PC-3 (cell line): Measurements from ENCODE around the gene DIAPH3. TPM values are rescaled to one million over a fixed set of nuclear protein-coding genes. Genes with fewer than 3 reads are reported as not detected.

Experiments
- ATAC-seq: fragments of 200-7000 bp; cut with Tn5 transposase; 2 replicates; pipeline ENCODE4 v1.9.1; 2020; ENCODE audit warnings: mild to moderate bottlenecking, moderate library complexity
- BruUV-seq: library from RNA; stranded (reverse); fragments of 400-500 nt; replicated peaks from 2 replicates; lab custom pipeline; 2021; lab: Mats Ljungman, UMichigan
- CTCF ChIA-PET: fragments of 300-600 bp; sonication (Branson Sonifier 250); formaldehyde crosslinking; loops from one replicate; lab custom pipeline; 2022; ENCODE audit warnings: antibody characterized with exemption; lab: Charles Lee
- POLR2A ChIA-PET: fragments of 300-600 bp; sonication (Branson Sonifier 250); formaldehyde crosslinking; loops from one replicate; lab custom pipeline; 2022; ENCODE audit warnings: antibody characterized with exemption; ENCODE audit not compliant: unreplicated experiment; lab: Charles Lee
- DNase-seq: peaks from one replicate; pipeline ENCODE4 v3.0.0-alpha.2; 2015
- H2AFZ ChIP-seq: fragments of 300-600 bp; sonication (generic); 2 replicates; pipeline ENCODE4 v1.6.0; 2016; ENCODE audit warnings: antibody characterized with exemption, low read length
- H3F3A ChIP-seq: fragments of 300-600 bp; sonication (generic); one replicate; pipeline ENCODE4 v1.6.0; 2017; ENCODE audit warnings: antibody characterized with exemption, low read length, control low read depth, mild to moderate bottlenecking; ENCODE audit not compliant: unreplicated experiment
- H3K27ac ChIP-seq: fragments of 300-600 bp; sonication (generic); 2 replicates; pipeline ENCODE4 v1.5.1; 2016; ENCODE audit warnings: mild to moderate bottlenecking, low read length
- H3K27me3 ChIP-seq: fragments of 300-600 bp; sonication (generic); 2 replicates; pipeline ENCODE4 v1.6.1; 2016; ENCODE audit warnings: low read length, mixed read lengths
- H3K36me3 ChIP-seq: fragments of 300-600 bp; sonication (generic); 2 replicates; pipeline ENCODE4 v1.6.1; 2016; ENCODE audit warnings: low read depth, mixed run types, low read length, mixed read lengths
- H3K4me1 ChIP-seq: fragments of 300-600 bp; sonication (generic); 2 replicates; pipeline ENCODE4 v1.5.1; 2016; ENCODE audit warnings: low read length; ENCODE audit not compliant: insufficient read depth
- H3K4me2 ChIP-seq: fragments of 300-600 bp; sonication (generic); 2 replicates; pipeline ENCODE4 v1.6.0; 2016; ENCODE audit warnings: low read length
- H3K4me3 ChIP-seq: fragments of 300-600 bp; sonication (generic); 2 replicates; pipeline ENCODE4 v1.5.1; 2016; ENCODE audit warnings: mild to moderate bottlenecking, low read length, mixed read lengths
- H3K79me2 ChIP-seq: fragments of 300-600 bp; sonication (generic); 2 replicates; pipeline ENCODE4 v1.6.1; 2017; ENCODE audit warnings: low read length, mixed read lengths
- H3K9ac ChIP-seq: fragments of 300-600 bp; sonication (generic); 2 replicates; pipeline ENCODE4 v1.6.0; 2016; ENCODE audit warnings: mild to moderate bottlenecking, low read length
- H3K9me2 ChIP-seq: fragments of 300-600 bp; sonication (generic); replicated peaks from 2 replicates; pipeline ENCODE4 v1.6.1; 2016; ENCODE audit warnings: mixed run types, low read length, mixed read lengths
- H3K9me3 ChIP-seq: fragments of 300-600 bp; sonication (generic); 2 replicates; pipeline ENCODE4 v1.6.1; 2016; ENCODE audit warnings: low read length, mixed read lengths
- H4K20me1 ChIP-seq: fragments of 300-600 bp; sonication (generic); 2 replicates; pipeline ENCODE4 v1.6.1; 2016; ENCODE audit warnings: low read length, mixed read lengths
- EZH2 ChIP-seq: fragments of 300-600 bp; sonication (generic); IDR thresholded peaks from one replicate; pipeline ENCODE4 v1.6.1; 2017; ENCODE audit warnings: antibody characterized with exemption, mild to moderate bottlenecking, low read length; ENCODE audit not compliant: unreplicated experiment
- EZH2phosphoT487 ChIP-seq: fragments of 300-600 bp; sonication (generic); IDR thresholded peaks from 2 replicates; pipeline ENCODE4 v1.6.1; 2018; ENCODE audit warnings: mild to moderate bottlenecking, antibody characterized with exemption, low read length, borderline replicate concordance
- intact Hi-C: fragments of 100-400 bp; cut with micrococcal nuclease; formaldehyde crosslinking; loops from 2 replicates; pipeline ENCODE4 v1.9.0; 2023
- total RNA-seq: library from RNA; depleted of rRNA; stranded (reverse); fragments of >200 nt; gene quantifications from 2 replicates; pipeline ENCODE4 v1.2.3, GENCODE V29; 2014
- TF ChIP-seq, protein P1 (sequence below): fragments of 300-600 bp; sonication (generic); conservative IDR thresholded peaks from 2 replicates; pipeline ENCODE4 v1.5.1; 2017; ENCODE audit warnings: antibody characterized with exemption, low read depth, mild to moderate bottlenecking, low read length

Gene DIAPH3
- total RNA-seq, 1 experiment from 2014 or later: 7.6 TPM

DNA sequence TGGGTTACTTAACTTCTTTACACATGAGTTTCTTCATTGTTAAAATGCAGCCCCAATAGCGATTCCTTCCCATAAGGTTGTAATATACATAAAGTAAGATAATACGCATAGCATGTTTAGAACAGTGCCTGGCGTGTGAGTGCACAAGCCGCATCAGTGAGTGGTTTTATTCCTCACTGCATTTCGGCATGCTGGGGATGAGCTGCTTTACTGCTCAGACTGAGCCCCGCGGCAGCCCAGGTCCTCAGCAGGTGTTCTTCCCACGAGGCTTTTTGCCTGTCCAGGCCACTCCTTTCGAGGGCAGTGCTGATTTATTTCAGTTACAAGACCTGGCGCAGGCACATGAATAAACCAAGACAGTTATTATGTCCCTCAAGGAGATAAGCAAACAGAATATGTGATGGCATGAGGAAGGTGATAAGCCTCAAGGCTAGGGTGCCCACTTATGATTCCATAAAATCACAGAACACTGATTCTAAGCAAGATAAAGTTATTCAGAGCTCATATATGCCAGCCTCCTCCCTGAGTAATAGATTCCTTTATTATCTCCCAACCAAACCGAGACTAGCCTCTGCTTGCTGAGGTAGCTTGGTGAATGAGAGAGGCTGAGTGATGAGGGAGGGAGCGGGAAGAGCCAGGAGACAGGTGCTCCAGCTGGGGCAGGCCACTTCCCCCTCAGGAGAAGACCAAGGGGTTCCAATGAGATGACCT, 505.5 kb downstream of the DIAPH3 start:
- Histone ChIP-seq H3F3A (no peaks in the 10 kb centered on the region), H3K27me3 (no peaks in the 10 kb centered on the region), H3K79me2 (no peaks in the 10 kb centered on the region), H4K20me1 (no peaks in the 10 kb centered on the region), H3K4me1 (no peaks in the 10 kb centered on the region), H2AFZ (no peak overlapping the region), H3K4me2 (no peak overlapping the region), H3K9ac (no peak overlapping the region), H3K27ac (no peak overlapping the region), H3K9me2 (no peaks in the 10 kb centered on the region), H3K4me3 (no peak overlapping the region), H3K36me3 (no peaks in the 10 kb centered on the region), H3K9me3 (no peaks in the 10 kb centered on the region)
- POLR2A ChIA-PET: no interaction called here
- TF ChIP-seq EZH2 (no peak), EZH2phosphoT487 (no peak)
- TF ChIP-seq, protein P1, sequence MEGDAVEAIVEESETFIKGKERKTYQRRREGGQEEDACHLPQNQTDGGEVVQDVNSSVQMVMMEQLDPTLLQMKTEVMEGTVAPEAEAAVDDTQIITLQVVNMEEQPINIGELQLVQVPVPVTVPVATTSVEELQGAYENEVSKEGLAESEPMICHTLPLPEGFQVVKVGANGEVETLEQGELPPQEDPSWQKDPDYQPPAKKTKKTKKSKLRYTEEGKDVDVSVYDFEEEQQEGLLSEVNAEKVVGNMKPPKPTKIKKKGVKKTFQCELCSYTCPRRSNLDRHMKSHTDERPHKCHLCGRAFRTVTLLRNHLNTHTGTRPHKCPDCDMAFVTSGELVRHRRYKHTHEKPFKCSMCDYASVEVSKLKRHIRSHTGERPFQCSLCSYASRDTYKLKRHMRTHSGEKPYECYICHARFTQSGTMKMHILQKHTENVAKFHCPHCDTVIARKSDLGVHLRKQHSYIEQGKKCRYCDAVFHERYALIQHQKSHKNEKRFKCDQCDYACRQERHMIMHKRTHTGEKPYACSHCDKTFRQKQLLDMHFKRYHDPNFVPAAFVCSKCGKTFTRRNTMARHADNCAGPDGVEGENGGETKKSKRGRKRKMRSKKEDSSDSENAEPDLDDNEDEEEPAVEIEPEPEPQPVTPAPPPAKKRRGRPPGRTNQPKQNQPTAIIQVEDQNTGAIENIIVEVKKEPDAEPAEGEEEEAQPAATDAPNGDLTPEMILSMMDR: no peak
- ATAC-seq (no peak), DNase-seq (no peak)
- CTCF ChIA-PET: no interaction called here
- intact Hi-C loops: no loop called here
- no TSS peak for BruUV-seq

DNA sequence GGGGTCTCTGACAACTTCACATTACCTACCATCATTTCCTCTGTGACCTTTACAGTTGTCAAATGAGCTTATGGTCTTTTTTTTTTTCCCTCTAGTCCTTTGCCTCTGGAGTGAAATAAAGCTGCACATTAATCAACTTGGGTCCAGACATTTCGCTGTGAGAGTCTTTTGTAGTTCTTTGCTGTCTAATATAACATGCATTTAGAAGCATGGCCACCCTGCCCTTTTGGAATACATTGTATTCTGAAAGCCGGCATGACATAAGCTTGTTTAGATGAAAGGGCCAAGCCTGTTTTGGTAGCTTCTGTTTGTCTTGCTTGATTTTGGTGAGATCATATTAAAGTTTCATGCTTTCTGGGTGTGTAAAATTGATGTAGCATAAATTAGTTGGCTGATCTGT, 509.8 kb downstream of the DIAPH3 start:
- Histone ChIP-seq H3K36me3 (no peaks in the 10 kb centered on the region), H3K9me3 (no peaks in the 10 kb centered on the region), H3K9ac (no peak overlapping the region), H4K20me1 (no peaks in the 10 kb centered on the region), H2AFZ (no peak overlapping the region), H3K4me3 (no peak overlapping the region), H3F3A (no peaks in the 10 kb centered on the region), H3K27ac (no peak overlapping the region), H3K9me2 (no peaks in the 10 kb centered on the region), H3K4me2 (no peak overlapping the region), H3K4me1 (no peaks in the 10 kb centered on the region), H3K79me2 (no peaks in the 10 kb centered on the region), H3K27me3 (no peaks in the 10 kb centered on the region)
- ATAC-seq (no peak), DNase-seq (no peak)
- TF ChIP-seq, protein P1: no peak
- no peak for TF ChIP-seq EZH2
- CTCF ChIA-PET: no interaction called here
- no TSS peak for BruUV-seq
- intact Hi-C loops: no loop called here
- POLR2A ChIA-PET: no interaction called here

DNA sequence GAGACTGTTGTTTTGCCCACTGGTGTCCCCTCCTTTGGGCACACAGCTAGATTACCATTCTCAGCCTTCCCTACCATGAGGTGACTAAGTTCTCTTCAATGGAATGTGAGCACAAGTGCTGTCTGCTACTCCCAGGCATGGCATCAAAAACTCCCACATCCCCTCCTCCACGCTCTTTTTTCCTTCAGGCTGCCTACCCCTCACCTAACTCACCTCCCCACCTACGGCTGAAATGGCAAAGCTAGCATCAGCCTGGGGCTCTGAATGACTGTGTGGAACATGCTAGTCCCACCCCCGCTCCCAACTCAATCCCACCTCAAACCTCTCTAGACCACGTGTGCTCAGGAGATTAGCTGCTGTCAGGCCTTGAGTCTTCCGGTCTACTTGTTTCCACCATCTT, 512.2 kb downstream of the DIAPH3 start:
- Histone ChIP-seq H3K9ac (no peak overlapping the region), H3K9me3 (no peaks in the 10 kb centered on the region), H4K20me1 (no peaks in the 10 kb centered on the region), H3K9me2 (no peaks in the 10 kb centered on the region), H3K27me3 (no peaks in the 10 kb centered on the region), H2AFZ (no peak overlapping the region), H3K79me2 (no peaks in the 10 kb centered on the region), H3K4me1 (no peaks in the 10 kb centered on the region), H3K27ac (no peak overlapping the region), H3F3A (no peaks in the 10 kb centered on the region), H3K36me3 (no peaks in the 10 kb centered on the region), H3K4me3 (no peak overlapping the region), H3K4me2 (no peak overlapping the region)
- DNase-seq (no peak), ATAC-seq (no peak)
- no TSS peak for BruUV-seq
- TF ChIP-seq, protein P1: no peak
- TF ChIP-seq EZH2phosphoT487 (no peak), EZH2 (no peak)
- ChIA-PET POLR2A (no interaction called here), CTCF (no interaction called here)
- intact Hi-C loops: no loop called here
